ENCODE data around the gene PSME3IP1.
"Not testable (repeated sequence)": the region's sequence is repeated elsewhere in the genome, so short reads cannot be mapped to it uniquely, and the experiment has no call there.

The PSME3IP1 gene

GRCh38 chr16:57209780-57210179, 23.9 kb upstream of the PSME3IP1 start:
- Mint-ChIP-seq H3K27me3 (ENCODE audit: low read depth) (no peaks in the 10 kb centered on the region), H3K27ac (no peak overlapping the region), H3K4me1 (ENCODE audit: low read depth) (no peaks in the 10 kb centered on the region), H3K4me3 (no peak overlapping the region), H3K9me3 (peaks cover 5% of the 10 kb centered on the region), H3K36me3 (ENCODE audit: low read depth) (peaks cover 52% of the 10 kb centered on the region)

DNA sequence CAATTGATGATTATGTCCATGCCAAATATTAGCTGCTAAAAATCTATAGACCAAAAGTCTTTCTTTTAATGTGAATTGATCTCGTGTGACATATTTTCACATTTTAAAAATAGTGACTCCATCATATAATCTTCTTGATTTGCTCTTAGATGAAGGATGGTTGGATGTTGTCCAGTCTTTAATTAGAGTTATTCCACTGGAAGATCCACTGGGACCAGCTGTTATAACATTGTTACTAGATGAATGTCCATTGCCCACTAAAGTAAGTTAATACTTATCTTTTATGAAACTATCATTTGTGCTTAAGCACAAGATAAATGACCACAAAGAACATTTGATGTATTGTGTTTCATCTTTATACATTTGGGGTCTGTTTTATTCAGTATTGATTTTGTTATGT, 23.1 kb upstream of the PSME3IP1 start:
- no peaks in the 10 kb centered on the region for H3K9me3 Mint-ChIP-seq
- H3K27ac Mint-ChIP-seq, result no peak overlapping the region
- no peaks in the 10 kb centered on the region for H3K4me1 Mint-ChIP-seq (ENCODE audit: low read depth)
- H3K27me3 Mint-ChIP-seq (ENCODE audit: low read depth), result no peaks in the 10 kb centered on the region
- peaks cover 45% of the 10 kb centered on the region for H3K36me3 Mint-ChIP-seq (ENCODE audit: low read depth)
- no peak overlapping the region for H3K4me3 Mint-ChIP-seq

DNA sequence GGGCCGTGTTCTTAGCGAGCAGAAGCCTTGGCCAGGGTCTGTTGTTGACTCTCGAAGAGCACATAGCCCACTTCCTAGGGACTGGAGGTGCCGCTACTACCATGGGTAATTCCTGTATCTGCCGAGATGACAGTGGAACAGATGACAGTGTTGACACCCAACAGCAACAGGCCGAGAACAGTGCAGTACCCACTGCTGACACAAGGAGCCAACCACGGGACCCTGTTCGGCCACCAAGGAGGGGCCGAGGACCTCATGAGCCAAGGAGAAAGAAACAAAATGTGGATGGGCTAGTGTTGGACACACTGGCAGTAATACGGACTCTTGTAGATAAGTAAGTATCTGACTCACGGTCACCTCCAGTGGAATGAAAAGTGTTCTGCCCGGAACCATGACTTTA, 18.8 kb upstream of the PSME3IP1 start:
- Mint-ChIP-seq H3K4me3 (no peak overlapping the region), H3K36me3 (ENCODE audit: low read depth) (peaks cover 23% of the 10 kb centered on the region)

DNA sequence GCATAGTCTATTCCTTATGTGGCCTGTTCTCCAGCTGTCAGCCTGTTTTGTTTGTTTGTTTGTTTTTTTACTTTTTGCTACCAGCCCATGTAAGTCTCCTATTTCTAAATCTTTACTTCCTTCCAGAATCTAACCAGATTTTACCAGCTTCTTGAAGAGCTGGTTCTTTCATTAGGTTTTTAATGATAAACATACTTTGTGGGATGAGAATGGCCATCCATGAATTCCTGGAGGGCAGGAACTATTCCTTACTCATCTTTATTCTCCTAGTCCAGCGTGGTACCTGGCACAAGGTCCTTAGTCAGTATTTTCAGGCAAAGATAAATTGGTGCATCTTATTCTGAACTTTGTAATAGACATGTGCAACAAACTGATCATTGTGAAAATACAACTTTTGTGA, 17.6 kb upstream of the PSME3IP1 start:
- Mint-ChIP-seq H3K27ac (no peak overlapping the region), H3K36me3 (ENCODE audit: low read depth) (peaks cover 20% of the 10 kb centered on the region), H3K9me3 (no peaks in the 10 kb centered on the region), H3K4me3 (no peak overlapping the region), H3K27me3 (ENCODE audit: low read depth) (no peaks in the 10 kb centered on the region), H3K4me1 (ENCODE audit: low read depth) (peaks cover 1% of the 10 kb centered on the region)

More for the DNA sequence above, 18.8 kb upstream of the PSME3IP1 start:
- no peaks in the 10 kb centered on the region for H3K27me3 Mint-ChIP-seq (ENCODE audit: low read depth)
- H3K9me3 Mint-ChIP-seq, result no peaks in the 10 kb centered on the region
- H3K27ac Mint-ChIP-seq, result no peak overlapping the region
- H3K4me1 Mint-ChIP-seq (ENCODE audit: low read depth), result no peaks in the 10 kb centered on the region

DNA sequence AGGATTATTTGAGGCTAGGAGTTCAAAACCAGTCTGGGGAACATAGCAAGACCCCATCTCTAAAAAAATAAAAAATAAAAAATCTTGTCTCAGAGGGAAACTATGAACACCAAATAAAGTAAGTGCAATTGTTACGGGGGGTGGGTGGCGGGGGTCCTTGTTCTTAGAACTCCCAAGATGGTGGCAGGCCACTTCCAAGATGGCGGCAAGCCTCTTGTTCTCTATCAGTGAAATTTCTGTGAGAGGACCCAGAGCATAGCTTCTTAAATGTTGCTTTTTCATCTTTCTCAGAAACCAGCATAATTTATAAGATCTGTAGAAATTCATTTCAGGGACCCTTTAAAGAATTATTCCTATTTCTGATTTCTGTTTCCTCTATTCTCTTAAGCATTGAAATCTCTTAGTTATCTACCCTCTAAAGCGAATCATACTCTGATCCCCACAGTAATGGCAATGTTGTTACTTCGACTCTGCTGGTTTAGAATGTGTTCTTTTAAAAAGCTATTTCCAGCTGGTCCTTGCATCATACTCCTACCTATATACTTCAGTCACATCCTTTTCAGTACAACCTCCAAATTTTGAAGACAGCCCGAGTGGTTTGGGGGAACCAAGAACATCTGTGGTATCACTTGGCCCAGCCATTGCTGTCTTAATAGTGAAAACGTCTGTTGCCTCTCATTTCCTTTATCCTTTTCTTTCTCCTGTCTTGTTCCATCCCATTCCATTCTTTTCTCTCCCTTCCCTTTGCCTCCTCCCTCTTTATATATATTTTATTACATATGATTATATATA, 16.5 kb upstream of the PSME3IP1 start:
- no peaks in the 10 kb centered on the region for H3K9me3 Mint-ChIP-seq
- H3K27me3 Mint-ChIP-seq (ENCODE audit: low read depth), result no peaks in the 10 kb centered on the region
- H3K36me3 Mint-ChIP-seq (ENCODE audit: low read depth), result peaks cover 15% of the 10 kb centered on the region
- peaks cover 2% of the 10 kb centered on the region for H3K4me1 Mint-ChIP-seq (ENCODE audit: low read depth)
- no peak overlapping the region for H3K4me3 Mint-ChIP-seq
- H3K27ac Mint-ChIP-seq, result no peak overlapping the region

- peaks cover 15% of the 10 kb centered on the region for H3K36me3 Mint-ChIP-seq (ENCODE audit: low read depth)
- not testable (repeated sequence) for H3K27ac Mint-ChIP-seq; H3K4me3 Mint-ChIP-seq; H3K9me3 Mint-ChIP-seq; H3K27me3 Mint-ChIP-seq (ENCODE audit: low read depth); H3K4me1 Mint-ChIP-seq (ENCODE audit: low read depth)
Measured at GRCh38 chr16:57200926-57201325, 15.1 kb upstream of the PSME3IP1 start.

- not testable (repeated sequence) for H3K27ac Mint-ChIP-seq; H3K4me3 Mint-ChIP-seq; H3K9me3 Mint-ChIP-seq; H3K27me3 Mint-ChIP-seq (ENCODE audit: low read depth); H3K36me3 Mint-ChIP-seq (ENCODE audit: low read depth); H3K4me1 Mint-ChIP-seq (ENCODE audit: low read depth)
Measured at GRCh38 chr16:57200321-57200720, 14.5 kb upstream of the PSME3IP1 start.

- Mint-ChIP-seq H3K4me3 (no peak overlapping the region), H3K27ac (no peak overlapping the region), H3K4me1 (ENCODE audit: low read depth) (peaks cover 10% of the 10 kb centered on the region), H3K36me3 (ENCODE audit: low read depth) (peaks cover 5% of the 10 kb centered on the region), H3K9me3 (no peaks in the 10 kb centered on the region), H3K27me3 (ENCODE audit: low read depth) (no peaks in the 10 kb centered on the region)
Measured at GRCh38 chr16:57196753-57197152, 10.9 kb upstream of the PSME3IP1 start.

DNA sequence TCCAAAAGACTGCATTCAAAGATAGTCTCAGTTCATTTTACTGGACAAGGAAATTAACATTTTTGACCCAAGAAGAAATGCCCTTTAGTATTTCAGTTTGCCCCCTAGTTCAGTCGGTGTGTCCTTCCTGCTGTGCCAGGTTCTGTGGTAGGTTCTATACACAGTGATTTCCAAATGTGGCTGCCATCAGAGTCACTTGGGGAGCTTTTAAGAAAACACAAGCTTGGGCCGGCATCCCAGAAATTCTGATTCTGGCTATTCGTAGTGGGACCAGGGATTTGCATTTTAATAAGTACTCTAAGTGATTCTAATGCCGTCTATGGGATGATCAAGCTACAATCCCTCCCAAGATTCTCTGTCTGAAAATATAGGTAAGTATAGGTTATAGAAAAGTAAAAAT, 10.4 kb upstream of the PSME3IP1 start:
- Mint-ChIP-seq H3K4me3 (no peak overlapping the region), H3K9me3 (no peaks in the 10 kb centered on the region), H3K27ac (no peak overlapping the region), H3K4me1 (ENCODE audit: low read depth) (peaks cover 10% of the 10 kb centered on the region), H3K36me3 (ENCODE audit: low read depth) (peaks cover 5% of the 10 kb centered on the region), H3K27me3 (ENCODE audit: low read depth) (no peaks in the 10 kb centered on the region)

- H3K27me3 Mint-ChIP-seq (ENCODE audit: low read depth), result no peaks in the 10 kb centered on the region
- H3K36me3 Mint-ChIP-seq (ENCODE audit: low read depth), result peaks cover 6% of the 10 kb centered on the region
- H3K4me3 Mint-ChIP-seq, result no peak overlapping the region
- peaks cover 13% of the 10 kb centered on the region for H3K4me1 Mint-ChIP-seq (ENCODE audit: low read depth)
- no peak overlapping the region for H3K27ac Mint-ChIP-seq
- no peaks in the 10 kb centered on the region for H3K9me3 Mint-ChIP-seq
Measured at GRCh38 chr16:57194512-57194911, 8.7 kb upstream of the PSME3IP1 start.

DNA sequence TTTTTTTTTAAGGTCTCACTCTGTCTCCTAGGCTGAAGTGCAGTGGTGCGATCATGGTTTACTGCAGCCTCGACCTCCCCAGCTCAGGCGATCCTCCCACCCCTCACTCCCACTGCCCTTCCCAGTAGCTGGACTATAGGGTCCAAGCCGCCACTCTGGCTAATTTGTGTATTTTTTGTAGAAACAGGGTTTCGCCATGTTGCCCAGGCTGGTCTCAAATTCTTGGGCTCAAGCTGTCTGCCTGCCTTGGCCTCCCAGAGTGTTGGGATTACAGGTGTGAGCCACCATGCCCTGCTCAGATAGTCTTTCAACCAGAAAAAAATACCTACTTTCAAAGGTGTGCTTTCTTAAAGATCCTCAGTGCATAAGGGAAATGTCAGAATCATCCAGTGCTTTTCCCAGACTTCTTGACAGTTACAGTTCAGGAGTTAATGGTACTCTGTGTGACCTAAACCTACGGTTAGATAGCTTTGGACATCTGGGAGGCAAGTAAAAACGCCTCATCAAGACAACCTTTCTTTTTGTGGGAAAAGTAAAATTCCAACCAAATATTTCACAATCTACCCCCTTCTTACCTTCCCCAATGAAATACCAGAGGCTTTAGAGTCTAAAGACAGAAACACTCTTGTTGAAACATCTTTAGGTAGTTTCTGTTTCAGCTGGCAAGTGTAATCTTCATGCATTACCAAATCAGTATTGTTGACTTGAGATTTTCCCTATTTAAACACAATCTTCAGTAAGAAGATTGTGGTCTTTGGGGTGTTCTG, 7.1 kb upstream of the PSME3IP1 start:
- Mint-ChIP-seq H3K4me1 (ENCODE audit: low read depth) (peaks cover 15% of the 10 kb centered on the region), H3K27me3 (ENCODE audit: low read depth) (no peaks in the 10 kb centered on the region), H3K36me3 (ENCODE audit: low read depth) (peaks cover 5% of the 10 kb centered on the region), H3K27ac (no peak overlapping the region), H3K4me3 (no peak overlapping the region), H3K9me3 (no peaks in the 10 kb centered on the region)

- Mint-ChIP-seq H3K4me3 (no peak overlapping the region), H3K9me3 (no peaks in the 10 kb centered on the region), H3K36me3 (ENCODE audit: low read depth) (peaks cover 5% of the 10 kb centered on the region), H3K27ac (no peak overlapping the region), H3K27me3 (ENCODE audit: low read depth) (no peaks in the 10 kb centered on the region), H3K4me1 (ENCODE audit: low read depth) (peaks cover 21% of the 10 kb centered on the region)
Measured at GRCh38 chr16:57192146-57192545, 6.3 kb upstream of the PSME3IP1 start.

DNA sequence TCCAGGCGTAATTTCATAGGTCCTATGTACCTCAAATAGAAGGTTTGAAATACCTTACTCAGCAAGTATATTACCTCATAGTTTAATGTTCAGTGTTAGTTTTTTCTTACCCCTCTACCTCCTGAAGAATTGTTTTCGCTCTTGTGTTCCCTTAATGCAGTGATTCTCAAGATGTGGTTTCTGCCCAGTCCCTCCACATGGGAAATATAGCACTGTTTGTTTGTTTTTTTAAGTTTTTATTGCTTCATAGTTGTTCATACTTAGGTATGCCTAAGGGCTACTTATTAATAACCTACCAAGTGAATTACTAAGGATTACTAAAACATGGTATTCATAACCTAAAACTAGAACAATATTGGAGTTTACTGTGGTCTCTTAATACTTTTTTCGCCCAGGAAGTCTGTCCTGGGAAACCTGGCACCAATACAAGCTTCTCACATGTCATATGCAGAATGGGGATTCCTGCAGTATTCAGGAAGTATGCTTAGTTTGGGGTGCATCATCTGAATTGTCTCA, 5.3 kb upstream of the PSME3IP1 start:
- no peaks in the 10 kb centered on the region for H3K9me3 Mint-ChIP-seq

GRCh38 chr16:57190136-57190535, 4.3 kb upstream of the PSME3IP1 start:
- no peaks in the 10 kb centered on the region for H3K27me3 Mint-ChIP-seq (ENCODE audit: low read depth)
- no peak overlapping the region for H3K4me3 Mint-ChIP-seq
- H3K36me3 Mint-ChIP-seq (ENCODE audit: low read depth), result peaks cover 5% of the 10 kb centered on the region
- H3K4me1 Mint-ChIP-seq (ENCODE audit: low read depth), result peaks cover 27% of the 10 kb centered on the region
- no peaks in the 10 kb centered on the region for H3K9me3 Mint-ChIP-seq
- H3K27ac Mint-ChIP-seq, result no peak overlapping the region

More for the DNA sequence above, 5.3 kb upstream of the PSME3IP1 start:
- Mint-ChIP-seq H3K36me3 (ENCODE audit: low read depth) (peaks cover 5% of the 10 kb centered on the region), H3K4me3 (no peak overlapping the region), H3K4me1 (ENCODE audit: low read depth) (peaks cover 25% of the 10 kb centered on the region), H3K27ac (no peak overlapping the region), H3K27me3 (ENCODE audit: low read depth) (no peaks in the 10 kb centered on the region)

DNA sequence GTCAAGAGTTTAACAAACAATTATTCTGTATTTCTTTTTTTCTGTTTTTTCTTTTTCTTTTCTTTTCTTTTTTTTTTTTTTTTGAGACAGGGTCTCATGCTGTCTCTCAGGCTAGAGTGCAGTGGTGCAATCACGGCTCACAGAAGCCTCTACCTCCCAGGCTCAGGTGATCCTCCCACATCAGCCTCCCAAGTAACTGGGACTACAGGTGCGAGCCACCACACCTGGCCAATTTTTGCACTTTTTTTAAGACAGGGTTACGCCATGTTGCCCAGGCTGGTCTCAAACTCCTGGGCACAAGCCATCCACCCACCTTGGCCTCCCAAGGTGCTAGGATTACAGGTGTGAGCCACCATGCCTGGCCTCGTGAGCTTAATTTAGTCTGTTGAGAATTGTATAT, 3.7 kb upstream of the PSME3IP1 start:
- not testable (repeated sequence) for H3K36me3 Mint-ChIP-seq (ENCODE audit: low read depth); H3K27me3 Mint-ChIP-seq (ENCODE audit: low read depth); H3K9me3 Mint-ChIP-seq; H3K27ac Mint-ChIP-seq; H3K4me3 Mint-ChIP-seq
- peaks cover 33% of the 10 kb centered on the region for H3K4me1 Mint-ChIP-seq (ENCODE audit: low read depth)

Measured in T-helper 1 cell treated with Interleukin-12 subunit alpha and Interleukin-12 subunit beta and Interleukin-4 antibody, amounts not matched to agents 30 μg/mL and 1 μg/mL, for 36 hours (primary cell).